Heart left ventricle (tissue), 16 donors: ENCODE results near the gene CCDC7. TPM values are rescaled to one million over a fixed set of nuclear protein-coding genes. Genes with fewer than 3 reads are reported as not detected.
"Not testable (repeated sequence)": the region's sequence is repeated elsewhere in the genome, so short reads cannot be mapped to it uniquely, and the experiment has no call there.

ENCODE experiments used
- ATAC-seq, 4 donors: fragments of 200-7000 bp; cut with Tn5 transposase; one replicate each; pipeline ENCODE4 v1.9.1; 2020 to 2022; ENCODE audit warnings: moderate library complexity in 4 of 4, mild to moderate bottlenecking in 3 of 4, moderate number of reproducible peaks in 1 of 4
- DNase-seq, 5 donors: peaks; one replicate each; pipeline ENCODE4 v3.0.0-alpha.2; 2020
- H3K27ac ChIP-seq, 12 donors: fragments of 200-600 bp; sonication (generic) in 4 of 12; one replicate each; pipeline versions ENCODE4 v1.5.0 to v1.8.0; 2016 to 2022; ENCODE audit warnings: mild to moderate bottlenecking in 2 of 12
- H3K27me3 ChIP-seq, 9 donors: fragments of 200-600 bp; sonication (generic) in 2 of 9; one replicate each; pipeline versions ENCODE4 v1.5.1 to v1.8.0; 2016 to 2022; ENCODE audit warnings: mild to moderate bottlenecking in 3 of 9
- H3K36me3 ChIP-seq, 9 donors: fragments of 200-600 bp; sonication (generic) in 2 of 9; one replicate each; pipeline versions ENCODE4 v1.5.0 to v1.8.0; 2018 to 2022; ENCODE audit warnings: mild to moderate bottlenecking in 2 of 9
- H3K4me1 ChIP-seq, 12 donors: fragments of 200-600 bp; sonication (generic) in 4 of 12; one replicate each; pipeline versions ENCODE4 v1.5.0 to v1.8.0; 2016 to 2022; ENCODE audit warnings: mild to moderate bottlenecking in 3 of 12
- H3K4me3 ChIP-seq, 12 donors: fragments of 200-600 bp; sonication (generic) in 4 of 12; one replicate each; pipeline versions ENCODE4 v1.5.0 to v1.8.0; 2017 to 2022; ENCODE audit warnings: mild to moderate bottlenecking in 9 of 12, moderate library complexity in 4 of 12
- H3K9me3 ChIP-seq, 12 donors: fragments of 200-600 bp; sonication (generic) in 4 of 12; one replicate each; pipeline versions ENCODE4 v1.5.0 to v1.8.0; 2016 to 2022; ENCODE audit warnings: mild to moderate bottlenecking in 1 of 12
- POLR2A ChIP-seq, 2 donors: fragments of 450-650 bp; IDR thresholded peaks; one replicate each; pipeline ENCODE4 v1.6.1; 2017; ENCODE audit warnings: antibody characterized with exemption in 2 of 2, mild to moderate bottlenecking in 2 of 2, moderate library complexity in 2 of 2
- WGBS, 4 donors: extraction: QIAGEN DNeasy Blood & Tissue Kit in 2 of 4; methylation state at CpG; one replicate each; pipeline versions ENCODE4 v1.1.5 to v1.1.7; 2013 to 2018; 5-methylcytosine and 5-hydroxymethylcytosine counted together
- intact Hi-C, 10 donors: fragments of 100-400 bp; cut with DNase I; formaldehyde crosslinking; loops; one replicate each; pipeline versions ENCODE4 v1.11.1 to v1.14.2; 2022
- long read RNA-seq, 3 donors: library from polyadenylated mRNA; unstranded; transcript quantifications; one replicate each; pipeline ENCODE4 v2.0.0, GENCODE V29; 2020 to 2021
- polyA plus RNA-seq, 2 donors: library from polyadenylated mRNA; stranded (reverse); fragments of 200-250 nt; gene quantifications; one replicate each; pipeline ENCODE4 v1.2.3, GENCODE V29; 2013
- total RNA-seq, 9 donors: library from RNA; depleted of rRNA in 2 of 9; stranded (reverse); fragments of >200 nt in 2 of 9; fragmentation: NEBNext Ultra II Directional in 3 of 9; extraction: Animal tissue kit (Norgen Biotek cat#: 25700) in 3 of 9; gene quantifications; one replicate each; pipeline versions ENCODE4 v1.1.0 to v1.2.4, GENCODE V29; 2016 to 2023
- TF ChIP-seq, protein P1 (sequence below), 12 donors: fragments of 200-600 bp; sonication (generic) in 4 of 12; IDR thresholded peaks; one replicate each; pipeline versions ENCODE4 v1.5.0 to v1.8.0; 2018 to 2022; ENCODE audit warnings: antibody characterized with exemption in 12 of 12, mild to moderate bottlenecking in 5 of 12
- donor health status: ischemic (EF 13 %, LVEDD 7.1; RV severe dilation, severe dysfunction).
- donor health status: healthy with polysubstance abuse.
- donor health status: DM: no; HTN: yes; CAD: no.
- donor health status: DM: no; HTN: no; CAD: no.
- donor health status: ischemic (EF 25% LVEDD 6.9; RV normal size, moderate dysfunction).
- donor health status: ischemic (EF 25% LVEDD 5.7; RV mildly dilated, moderate dysfunction).
- donor health status: healthy.
- donor health status: DM: yes; HTN: yes; CAD: no.
- donor health status: ischemic (EF 35%, LVEDD 5.7; RV mildly dilated, moderate dysfunction).
- donor health status: nonischemic (EF 11% LVEDD 7.7; RV severe dilation, severe dysfunction).
- donor health status: DM: yes; HTN: yes; CAD: no.
- donor health status: PGD.
- donor health status: ischemic (EF 29% LVEDD 5.4; RV normal size, mild dysfunction).
- donor health status: nonischemic (EF 23%, LVEDD 6.1; RV moderate dilation, normal function).

Gene CCDC7
- 10 to 100 TPM in 8 of 9 donors, 1 to 10 TPM in 1; 6.6 to 41.3 (median 24.9) TPM for total RNA-seq
- polyA plus RNA-seq, result 1 to 10 TPM; 1.5 to 1.8 TPM
- long read RNA-seq, donor 1, partial matches to known transcripts, result 0 of 1 reads
- long read RNA-seq, donor 1, other reads (novel, unspliced or antisense), result 1 of 1 reads
- long read RNA-seq, donor 2, partial matches to known transcripts, result 0 of 1 reads
- long read RNA-seq, donor 2, other reads (novel, unspliced or antisense), result 1 of 1 reads
- long read RNA-seq, donor 3, result 0 reads

DNA sequence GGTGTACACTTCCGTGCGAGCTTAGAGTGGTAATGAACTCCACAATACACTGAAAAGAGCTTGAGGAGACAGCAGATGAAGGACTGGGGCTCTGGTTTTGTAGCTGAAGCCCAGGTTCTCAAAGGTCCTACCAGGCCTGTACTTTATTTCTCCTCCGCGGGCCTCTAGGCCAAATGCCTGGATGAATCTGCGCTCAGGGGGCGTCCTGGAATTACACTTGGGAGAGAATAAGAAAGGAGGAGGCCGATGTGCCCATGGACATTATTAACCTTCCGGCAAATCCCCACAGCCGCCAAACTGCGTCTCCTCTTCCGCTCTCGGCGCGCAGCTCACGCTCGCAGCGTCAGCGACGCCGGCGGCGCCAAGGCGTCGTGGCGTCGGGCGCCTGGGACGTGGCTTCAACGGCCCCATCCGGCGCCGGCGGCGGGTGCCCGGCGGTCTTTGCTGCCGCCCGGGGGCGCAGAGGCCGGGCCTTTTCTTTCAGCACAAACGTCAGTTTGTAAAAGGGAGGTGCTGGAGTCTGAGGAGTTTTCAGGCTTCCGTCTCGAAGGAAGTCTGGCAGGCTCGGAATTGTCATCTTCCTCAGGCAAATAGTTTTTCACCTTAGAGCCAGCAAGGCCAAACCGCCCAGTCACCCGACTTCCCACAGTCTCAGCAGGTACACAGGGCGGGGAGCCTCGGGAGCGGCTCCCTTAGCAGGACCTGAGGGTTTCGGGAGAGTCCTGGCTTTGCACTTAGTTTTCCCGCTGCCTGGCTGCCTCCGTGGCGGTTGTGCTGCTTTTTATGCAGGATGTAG, at the start of gene CCDC7:
CCDC7 (plus strand) TSS at position 401 of the 796 bp plus-strand sequence. CDS start 5,503 bp downstream, outside the sequence.
- intact Hi-C loops, result loop anchor here in 9 of 10 donors (1.0 to 10.0 kb wide), 9 partner anchors 33 to 539 kb away; no protein-coding TSS in a partner anchor
- ATAC-seq, result peak; percentile 92 to 99 (median 98)
- Histone ChIP-seq H3K36me3 (no peaks in the 10 kb centered on the region), H3K9me3 (peaks cover 0 to 7% (median 0%) of the 10 kb centered on the region in 12 donors), H3K4me3 (peak within 1 kb of the TSS; percentile 43 to 91 (median 70)), H3K27ac (peak within 1 kb of the TSS; percentile 89 to 99 (median 96)), H3K4me1 (peaks cover 0 to 17% (median 2%) of the 10 kb centered on the region in 12 donors), H3K27me3 (no peaks in the 10 kb centered on the region)
- peak; percentile 87 to 93 (median 89) for DNase-seq
- TF ChIP-seq, protein P1, sequence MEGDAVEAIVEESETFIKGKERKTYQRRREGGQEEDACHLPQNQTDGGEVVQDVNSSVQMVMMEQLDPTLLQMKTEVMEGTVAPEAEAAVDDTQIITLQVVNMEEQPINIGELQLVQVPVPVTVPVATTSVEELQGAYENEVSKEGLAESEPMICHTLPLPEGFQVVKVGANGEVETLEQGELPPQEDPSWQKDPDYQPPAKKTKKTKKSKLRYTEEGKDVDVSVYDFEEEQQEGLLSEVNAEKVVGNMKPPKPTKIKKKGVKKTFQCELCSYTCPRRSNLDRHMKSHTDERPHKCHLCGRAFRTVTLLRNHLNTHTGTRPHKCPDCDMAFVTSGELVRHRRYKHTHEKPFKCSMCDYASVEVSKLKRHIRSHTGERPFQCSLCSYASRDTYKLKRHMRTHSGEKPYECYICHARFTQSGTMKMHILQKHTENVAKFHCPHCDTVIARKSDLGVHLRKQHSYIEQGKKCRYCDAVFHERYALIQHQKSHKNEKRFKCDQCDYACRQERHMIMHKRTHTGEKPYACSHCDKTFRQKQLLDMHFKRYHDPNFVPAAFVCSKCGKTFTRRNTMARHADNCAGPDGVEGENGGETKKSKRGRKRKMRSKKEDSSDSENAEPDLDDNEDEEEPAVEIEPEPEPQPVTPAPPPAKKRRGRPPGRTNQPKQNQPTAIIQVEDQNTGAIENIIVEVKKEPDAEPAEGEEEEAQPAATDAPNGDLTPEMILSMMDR (IDR thresholded peaks at IDR 0.05), result peak; percentile 31 to 83 (median 62)
- peak in 1 of 2 donors; percentile 62 for TF ChIP-seq POLR2A (IDR thresholded peaks at IDR 0.05)
- WGBS, 4 donors, result 0 to 2% (median 1%) methylated on average over 25 to 53 of the region's 53 CpGs

- H3K36me3 ChIP-seq, H3K4me3 ChIP-seq, H3K27ac ChIP-seq, H3K9me3 ChIP-seq, H3K27me3 ChIP-seq, intact Hi-C loops, DNase-seq, ATAC-seq, H3K4me1 ChIP-seq: not testable (repeated sequence)
- 85 to 98% (median 97%) methylated on average over 3 of the region's 3 CpGs for WGBS, 4 donors
These were observed 48.8 kb upstream of the CCDC7 start for GRCh38 chr10:32397163-32397562.

- intact Hi-C loops, result not testable (repeated sequence)
These were observed 46.2 kb upstream of the CCDC7 start for GRCh38 chr10:32399720-32400119.

GRCh38 chr10:32400961-32401360, 45.0 kb upstream of the CCDC7 start:
- intact Hi-C loops, result no loop called here
- TF ChIP-seq POLR2A (IDR thresholded peaks at IDR 0.05), result no peak
- TF ChIP-seq, protein P1 (IDR thresholded peaks at IDR 0.05), result no peak
- ATAC-seq, result no peak

More at GRCh38 chr10:32399720-32400119, 46.2 kb upstream of the CCDC7 start:
- H3K36me3 ChIP-seq, H3K4me3 ChIP-seq, H3K4me1 ChIP-seq, H3K9me3 ChIP-seq, ATAC-seq, DNase-seq, H3K27me3 ChIP-seq, H3K27ac ChIP-seq: not testable (repeated sequence)
- WGBS, 4 donors, result 88 to 92% (median 91%) methylated on average over 3 of the region's 3 CpGs

DNA sequence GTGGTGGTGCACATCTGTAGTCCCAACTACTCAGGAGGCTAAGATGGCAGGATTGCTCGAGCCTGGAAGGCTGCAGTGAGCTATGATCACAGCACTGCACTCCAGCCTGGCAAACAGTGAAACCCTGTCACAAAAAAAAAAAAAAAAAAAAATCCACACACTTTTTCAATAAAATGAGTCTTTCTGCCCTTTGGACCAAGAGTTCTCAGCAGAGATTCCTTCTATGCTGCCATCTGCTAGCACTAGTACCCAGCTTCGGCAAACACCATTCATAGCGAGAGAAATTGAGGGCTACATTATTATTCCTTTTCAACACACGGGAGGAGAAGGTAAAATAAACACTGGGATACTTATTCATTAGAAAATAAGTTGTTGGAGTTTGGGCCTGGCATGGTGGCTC, 43.4 kb upstream of the CCDC7 start:
- no peaks in the 10 kb centered on the region for H3K9me3 ChIP-seq
- no peak for TF ChIP-seq POLR2A (IDR thresholded peaks at IDR 0.05)
- TF ChIP-seq, protein P1 (IDR thresholded peaks at IDR 0.05), result no peak
- DNase-seq (no peak), ATAC-seq (no peak)
- H3K27ac ChIP-seq, result no peak overlapping the region
- no peaks in the 10 kb centered on the region for H3K27me3 ChIP-seq
- H3K36me3 ChIP-seq, result no peaks in the 10 kb centered on the region
- 92 to 95% (median 94%) methylated on average over 4 of the region's 4 CpGs for WGBS, 4 donors
- H3K4me1 ChIP-seq, result no peaks in the 10 kb centered on the region
- intact Hi-C loops, result no loop called here
- H3K4me3 ChIP-seq, result no peak overlapping the region

More at GRCh38 chr10:32400961-32401360, 45.0 kb upstream of the CCDC7 start:
- Histone ChIP-seq H3K27me3 (no peaks in the 10 kb centered on the region), H3K4me1 (no peaks in the 10 kb centered on the region), H3K27ac (no peak overlapping the region), H3K4me3 (no peak overlapping the region), H3K36me3 (no peaks in the 10 kb centered on the region), H3K9me3 (no peaks in the 10 kb centered on the region)
- no peak for DNase-seq
